Esophagus squamous epithelium (tissue), 4 donors: ENCODE data around the gene CCNB3.

Experiments used
- POLR2A ChIP-seq, 4 donors: fragments of 450-650 bp; IDR thresholded peaks; one replicate each; pipeline ENCODE4 v1.6.1; 2017; ENCODE audit warnings: antibody characterized with exemption in 4 of 4, mild to moderate bottlenecking in 4 of 4, moderate library complexity in 3 of 4
- TF ChIP-seq, protein P1 (sequence below), 6 experiments: fragments of 450-650 bp in 4 of 6; fragments of 200-600 bp in 2 of 6; sonication (generic) in 2 of 6; IDR thresholded peaks; one replicate each; pipeline ENCODE4 v1.5.1; 2016 to 2019; ENCODE audit warnings: antibody characterized with exemption in 6 of 6, mild to moderate bottlenecking in 4 of 6, moderate library complexity in 4 of 6

DNA sequence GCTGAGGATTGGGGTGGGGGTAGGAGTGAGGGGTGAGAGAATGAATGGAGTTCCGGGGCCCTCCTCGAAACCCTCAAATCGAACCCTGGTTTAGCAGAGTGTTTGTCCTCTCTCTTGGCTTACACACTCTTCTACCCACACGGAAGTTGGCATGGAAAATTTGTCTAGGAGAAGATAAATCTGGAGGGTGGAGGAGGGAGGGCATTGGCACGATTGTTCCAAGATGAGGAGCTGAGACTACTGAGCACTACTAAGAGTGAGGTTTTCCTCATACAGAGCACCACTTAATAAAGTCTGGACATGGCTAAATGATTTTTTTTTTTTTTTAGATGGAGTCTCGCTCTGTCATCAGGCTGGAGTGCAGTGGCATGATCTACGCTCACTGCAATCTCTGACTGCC, 37.2 kb upstream of the CCNB3 start:
- no peak for TF ChIP-seq POLR2A (IDR thresholded peaks at IDR 0.05)
- TF ChIP-seq, protein P1, sequence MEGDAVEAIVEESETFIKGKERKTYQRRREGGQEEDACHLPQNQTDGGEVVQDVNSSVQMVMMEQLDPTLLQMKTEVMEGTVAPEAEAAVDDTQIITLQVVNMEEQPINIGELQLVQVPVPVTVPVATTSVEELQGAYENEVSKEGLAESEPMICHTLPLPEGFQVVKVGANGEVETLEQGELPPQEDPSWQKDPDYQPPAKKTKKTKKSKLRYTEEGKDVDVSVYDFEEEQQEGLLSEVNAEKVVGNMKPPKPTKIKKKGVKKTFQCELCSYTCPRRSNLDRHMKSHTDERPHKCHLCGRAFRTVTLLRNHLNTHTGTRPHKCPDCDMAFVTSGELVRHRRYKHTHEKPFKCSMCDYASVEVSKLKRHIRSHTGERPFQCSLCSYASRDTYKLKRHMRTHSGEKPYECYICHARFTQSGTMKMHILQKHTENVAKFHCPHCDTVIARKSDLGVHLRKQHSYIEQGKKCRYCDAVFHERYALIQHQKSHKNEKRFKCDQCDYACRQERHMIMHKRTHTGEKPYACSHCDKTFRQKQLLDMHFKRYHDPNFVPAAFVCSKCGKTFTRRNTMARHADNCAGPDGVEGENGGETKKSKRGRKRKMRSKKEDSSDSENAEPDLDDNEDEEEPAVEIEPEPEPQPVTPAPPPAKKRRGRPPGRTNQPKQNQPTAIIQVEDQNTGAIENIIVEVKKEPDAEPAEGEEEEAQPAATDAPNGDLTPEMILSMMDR (IDR thresholded peaks at IDR 0.05): no peak
